Stimulated activated CD4-positive, alpha-beta T cell treated with anti-CD3 and anti-CD28 coated beads, Interleukin-4, amount 100 ng/mL, for 48 hours (primary cell): Measurements from ENCODE around the gene CGN.

Experiments used
- DNase-seq, 2 donors: peaks; one replicate each; pipeline ENCODE4 v3.0.0-alpha.2; 2020; ENCODE audit warnings: low read depth in 2 of 2

Gene CGN

GRCh38 chr1:151547119-151547899, 36.1 kb downstream of the CGN start:
- no peak for DNase-seq

GRCh38 chr1:151547900-151548230, 36.7 kb downstream of the CGN start:
- DNase-seq: no peak

- no peak for DNase-seq
These were observed 38.0 kb downstream of the CGN start for GRCh38 chr1:151549199-151549598.

GRCh38 chr1:151553659-151554058, 42.5 kb downstream of the CGN start:
- no peak for DNase-seq

- no peak for DNase-seq
These were observed 44.9 kb downstream of the CGN start for GRCh38 chr1:151556052-151556451.

GRCh38 chr1:151562661-151563060, 51.5 kb downstream of the CGN start:
- DNase-seq: no peak

GRCh38 chr1:151563376-151563775, 52.2 kb downstream of the CGN start:
- no peak for DNase-seq

GRCh38 chr1:151565502-151566189, 54.5 kb downstream of the CGN start:
- no peak for DNase-seq

GRCh38 chr1:151568626-151569088, 57.5 kb downstream of the CGN start:
- no peak for DNase-seq

- DNase-seq: no peak
These were observed 59.6 kb downstream of the CGN start for GRCh38 chr1:151570819-151571218.

- DNase-seq: no peak
These were observed 63.7 kb downstream of the CGN start for GRCh38 chr1:151574575-151575529.

GRCh38 chr1:151577173-151577572, 66.0 kb downstream of the CGN start:
- no peak for DNase-seq

GRCh38 chr1:151578941-151579340, 67.8 kb downstream of the CGN start:
- no peak for DNase-seq

- no peak for DNase-seq
These were observed 68.4 kb downstream of the CGN start for GRCh38 chr1:151579436-151580225.

GRCh38 chr1:151581451-151581850, 70.3 kb downstream of the CGN start:
- no peak for DNase-seq

- no peak for DNase-seq
These were observed 70.7 kb downstream of the CGN start for GRCh38 chr1:151581921-151582320.

- DNase-seq: no peak
These were observed 72.6 kb downstream of the CGN start for GRCh38 chr1:151583796-151584195.

GRCh38 chr1:151584278-151584677, 73.1 kb downstream of the CGN start:
- DNase-seq: no peak

GRCh38 chr1:151584780-151585179, 73.6 kb downstream of the CGN start:
- DNase-seq: no peak

GRCh38 chr1:151585622-151586021, 74.4 kb downstream of the CGN start:
- no peak for DNase-seq
